Thymus (tissue), 11 donors: Measurements from ENCODE around the gene STAC3. TPM values are rescaled to one million over a fixed set of nuclear protein-coding genes. Genes with fewer than 3 reads are reported as not detected.

Experiments
- DNase-seq, 9 donors: peaks; one replicate each; pipeline ENCODE4 v3.0.0-alpha.2; 2013; ENCODE audit warnings: low spot score in 9 of 9, low read depth in 6 of 9, missing footprints in 1 of 9
- H3K27ac ChIP-seq, 2 donors: one replicate each; pipeline ENCODE4 v1.5.1; 2013; ENCODE audit warnings: control low read depth in 1 of 2, low read depth in 1 of 2, low read length in 1 of 2, mild to moderate bottlenecking in 1 of 2, moderate library complexity in 1 of 2
- H3K27me3 ChIP-seq, 2 donors: one replicate each; pipeline ENCODE4 v1.5.1; 2013; ENCODE audit warnings: low read length in 1 of 2; ENCODE audit not compliant: control insufficient read depth in 2 of 2, insufficient read depth in 1 of 2
- H3K36me3 ChIP-seq, 2 donors: one replicate each; pipeline ENCODE4 v1.5.1; 2013; ENCODE audit warnings: low read length in 1 of 2, mild to moderate bottlenecking in 1 of 2, moderate library complexity in 1 of 2; ENCODE audit not compliant: control insufficient read depth in 2 of 2, insufficient read depth in 2 of 2
- H3K4me1 ChIP-seq, 2 donors: one replicate each; pipeline ENCODE4 v1.5.1; 2013; ENCODE audit warnings: low read length in 2 of 2; ENCODE audit not compliant: control insufficient read depth in 2 of 2, insufficient read depth in 2 of 2
- H3K4me3 ChIP-seq, 2 donors: one replicate each; pipeline ENCODE4 v1.5.1; 2013; ENCODE audit warnings: low read length in 2 of 2, control low read depth in 1 of 2, mild to moderate bottlenecking in 1 of 2
- H3K9me3 ChIP-seq, 2 donors: one replicate each; pipeline ENCODE4 v1.5.1; 2013; ENCODE audit warnings: low read length in 1 of 2, mild to moderate bottlenecking in 1 of 2; ENCODE audit not compliant: control insufficient read depth in 2 of 2, insufficient read depth in 1 of 2
- WGBS: extraction: QIAGEN DNeasy Blood & Tissue Kit; methylation state at CpG from one replicate; pipeline ENCODE4 v1.1.7; 2013; 5-methylcytosine and 5-hydroxymethylcytosine counted together
- polyA plus RNA-seq: library from polyadenylated mRNA; stranded (reverse); fragments of 200-250 nt; gene quantifications from one replicate; pipeline ENCODE4 v1.2.3, GENCODE V29; 2013
- total RNA-seq: library from RNA; stranded (reverse); fragments of 120-200 nt; gene quantifications from one replicate; pipeline ENCODE4 v1.2.4, GENCODE V29; 2013
- donor health status: healthy.

STAC3 gene
- total and polyA plus RNA-seq, 2 donors: 2.1 to 12.3 TPM

DNA sequence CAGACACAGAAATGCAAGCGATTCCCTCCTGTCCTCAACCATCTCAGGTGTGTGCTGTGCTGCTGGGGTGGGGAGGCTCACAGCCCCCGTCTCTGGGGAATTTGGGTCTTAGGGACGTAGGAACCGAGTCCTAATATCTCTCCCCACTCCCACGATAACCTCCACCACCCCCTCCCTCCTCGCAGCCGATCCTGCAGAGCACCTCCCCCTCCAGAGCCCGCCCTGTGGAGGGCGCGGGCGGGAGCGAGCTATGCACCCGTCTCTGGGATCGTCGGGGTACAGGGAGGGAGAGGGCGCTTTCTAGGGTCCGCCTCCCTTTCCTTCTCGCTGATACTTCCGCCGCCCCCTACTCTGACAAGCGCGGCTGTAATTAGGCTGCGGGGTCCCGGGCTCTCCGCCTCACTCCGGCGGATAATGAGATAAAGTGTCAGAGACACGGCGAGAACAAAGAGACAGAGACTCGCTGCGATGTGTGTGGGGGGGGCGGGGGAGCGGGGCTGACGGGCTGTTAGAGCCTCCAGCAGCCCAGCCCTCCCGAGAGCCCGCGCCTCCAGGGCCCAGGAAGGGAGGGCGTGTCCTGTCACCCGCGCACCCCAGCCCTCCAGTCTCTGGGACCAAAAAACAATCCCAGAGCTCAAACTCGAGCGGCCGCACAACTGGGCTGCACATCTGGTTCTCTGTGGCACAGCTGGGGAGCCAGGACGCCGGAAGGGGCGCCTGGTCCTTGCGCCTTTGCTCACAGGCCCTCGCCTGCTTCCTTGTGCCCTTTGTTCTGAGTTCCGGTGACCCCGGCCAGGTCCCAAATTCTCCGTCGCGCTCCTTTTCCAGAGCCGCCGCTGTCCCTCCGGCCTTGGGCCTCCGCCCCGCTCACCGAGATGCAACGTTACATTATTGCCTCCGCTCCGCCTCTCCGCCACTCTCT is 12.8 kb downstream of the STAC3 start:
- peak overlapping the region; percentile 24 to 28 for H3K4me3 ChIP-seq
- no peak overlapping the region for H3K27ac ChIP-seq
- DNase-seq: peak in 1 of 9 donors; percentile 50
- WGBS: 6% methylated on average over 63 of the region's 63 CpGs
- H3K9me3 ChIP-seq: peaks cover 0 to 44% of the 10 kb centered on the region in 2 donors
- peaks cover 33 to 75% of the 10 kb centered on the region in 2 donors for H3K4me1 ChIP-seq
- peaks cover 83 to 89% of the 10 kb centered on the region in 2 donors for H3K27me3 ChIP-seq
- peaks cover 20 to 27% of the 10 kb centered on the region in 2 donors for H3K36me3 ChIP-seq

DNA sequence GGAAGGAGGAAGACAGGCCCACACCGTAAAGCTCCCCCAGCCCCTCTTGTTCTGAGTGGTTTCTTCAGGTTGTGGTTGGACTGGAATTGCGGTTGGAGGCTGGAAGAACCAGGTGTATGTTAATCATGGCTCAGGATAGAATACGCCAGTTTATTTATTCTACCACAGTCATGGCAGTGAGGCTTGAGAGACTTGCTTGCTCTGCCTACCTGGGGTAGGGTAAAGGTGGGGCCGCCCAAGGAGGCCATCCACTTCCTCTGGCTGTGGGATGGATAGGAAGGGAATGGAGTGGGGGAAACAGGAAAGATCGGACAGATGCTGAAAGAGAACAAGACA is 13.4 kb downstream of the STAC3 start:
- DNase-seq: no peak
- H3K27ac ChIP-seq: no peak overlapping the region
- no peak overlapping the region for H3K4me3 ChIP-seq
- H3K27me3 ChIP-seq: peaks cover 77 to 83% of the 10 kb centered on the region in 2 donors
- WGBS: 30% methylated on average over 5 of the region's 5 CpGs
- peaks cover 26 to 33% of the 10 kb centered on the region in 2 donors for H3K36me3 ChIP-seq
- peaks cover 0 to 39% of the 10 kb centered on the region in 2 donors for H3K9me3 ChIP-seq
- peaks cover 27 to 68% of the 10 kb centered on the region in 2 donors for H3K4me1 ChIP-seq

DNA sequence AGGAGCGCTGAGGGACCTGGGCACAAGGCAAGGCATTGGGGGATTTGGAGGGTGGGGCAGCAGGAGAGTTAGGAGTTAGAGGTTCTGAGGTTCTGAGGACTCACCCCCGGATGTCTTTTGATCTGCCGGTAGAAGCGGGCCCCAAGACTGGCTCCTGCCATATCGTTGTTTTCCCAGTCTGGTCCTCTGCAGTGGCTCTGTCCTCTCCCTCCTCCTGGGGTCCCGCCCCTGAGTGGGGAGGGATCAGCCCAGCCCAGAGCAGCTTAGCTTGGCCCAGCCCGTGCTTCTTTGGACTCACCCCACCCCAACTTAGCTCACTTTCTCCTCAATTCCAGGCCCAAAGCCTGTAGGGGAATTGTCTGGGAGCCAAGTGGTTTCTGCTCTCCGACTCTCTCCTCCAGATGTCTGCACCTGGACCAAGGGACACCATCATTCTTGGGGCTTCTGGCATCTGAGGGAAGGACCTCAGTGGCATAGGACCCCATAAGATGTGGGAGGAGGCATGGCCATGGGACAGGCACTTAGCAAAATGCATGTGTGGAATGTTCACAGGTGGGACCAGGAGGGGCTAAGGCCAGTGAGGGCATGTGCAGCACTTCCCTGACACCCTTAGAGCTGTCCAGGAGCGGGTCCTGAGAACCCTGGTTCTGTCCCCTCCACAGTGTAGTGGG is 13.9 kb downstream of the STAC3 start:
- no peak overlapping the region for H3K4me3 ChIP-seq
- peaks cover 31 to 38% of the 10 kb centered on the region in 2 donors for H3K36me3 ChIP-seq
- H3K27me3 ChIP-seq: peaks cover 72 to 78% of the 10 kb centered on the region in 2 donors
- peaks cover 26 to 64% of the 10 kb centered on the region in 2 donors for H3K4me1 ChIP-seq
- WGBS: 28% methylated on average over 9 of the region's 9 CpGs
- peak in 1 of 9 donors; percentile 9 for DNase-seq
- peaks cover 0 to 34% of the 10 kb centered on the region in 2 donors for H3K9me3 ChIP-seq
- no peak overlapping the region for H3K27ac ChIP-seq

DNA sequence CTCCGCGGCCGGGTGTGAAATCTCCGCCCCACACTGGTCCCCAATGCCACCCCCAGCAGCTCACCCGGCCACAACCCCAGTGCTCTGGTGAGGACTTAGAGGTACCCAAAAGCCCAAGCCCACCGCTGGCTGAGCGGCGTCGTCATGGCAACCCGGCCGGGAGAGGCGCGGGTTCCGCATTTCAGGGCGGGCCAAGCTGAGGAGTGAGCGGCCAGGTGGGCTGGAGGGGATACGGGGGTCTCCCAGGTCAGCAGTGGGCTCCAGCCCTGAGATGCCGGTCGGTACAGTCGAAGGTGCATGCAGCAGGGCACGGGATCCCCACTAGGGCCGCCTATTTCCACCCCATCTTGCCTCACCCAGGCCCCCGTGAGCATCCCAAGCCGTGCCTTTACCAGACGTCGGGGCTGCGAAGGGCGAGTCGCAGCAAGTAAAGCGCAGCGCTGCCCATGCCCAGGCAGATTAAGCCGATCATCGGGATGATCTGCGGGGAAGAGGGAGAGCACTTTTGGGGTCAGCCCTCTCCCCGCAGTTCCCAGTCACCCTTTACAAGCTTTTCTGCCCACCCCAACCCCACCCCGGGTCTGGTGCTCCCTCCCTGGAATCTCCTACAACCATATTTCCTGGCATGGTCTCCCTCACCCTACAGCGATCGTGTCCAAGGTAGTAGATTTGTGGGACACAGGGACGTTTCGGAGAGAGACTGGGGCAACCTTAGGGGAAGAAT is 14.6 kb downstream of the STAC3 start:
- Histone ChIP-seq H3K4me3 (no peak overlapping the region), H3K27ac (no peak overlapping the region)
- 14% methylated on average over 40 of the region's 40 CpGs for WGBS

DNA sequence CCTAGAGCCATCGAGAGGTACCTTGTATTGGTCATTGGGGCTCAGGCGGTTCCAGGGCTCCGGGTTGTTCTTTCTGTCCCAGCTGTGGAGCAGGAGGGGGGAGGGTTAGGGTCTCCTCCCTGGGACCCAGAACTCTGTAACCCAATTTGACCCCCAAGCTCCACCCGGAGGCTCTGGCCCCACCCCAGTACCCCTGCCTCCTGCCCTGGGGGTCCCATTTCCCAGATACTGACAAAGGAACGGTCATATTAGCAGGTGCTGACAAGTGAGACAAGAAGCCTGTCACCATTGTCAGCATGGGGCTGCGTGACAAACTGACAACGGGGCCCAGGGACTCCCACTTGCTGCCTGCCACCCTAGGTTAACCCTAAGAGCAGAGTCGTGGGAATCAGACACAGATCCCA is 15.3 kb downstream of the STAC3 start:
- Histone ChIP-seq H3K36me3 (peaks cover 44 to 50% of the 10 kb centered on the region in 2 donors), H3K27ac (no peak overlapping the region), H3K4me1 (peaks cover 28 to 56% of the 10 kb centered on the region in 2 donors), H3K4me3 (no peak overlapping the region), H3K27me3 (peaks cover 58 to 65% of the 10 kb centered on the region in 2 donors), H3K9me3 (peaks cover 0 to 26% of the 10 kb centered on the region in 2 donors)
- DNase-seq: no peak
- WGBS: 66% methylated on average over 8 of the region's 8 CpGs

More for the DNA sequence above, 14.6 kb downstream of the STAC3 start:
- peak in 1 of 9 donors; percentile 12 for DNase-seq
- peaks cover 65 to 71% of the 10 kb centered on the region in 2 donors for H3K27me3 ChIP-seq
- H3K36me3 ChIP-seq: peaks cover 38 to 45% of the 10 kb centered on the region in 2 donors
- peaks cover 0 to 32% of the 10 kb centered on the region in 2 donors for H3K9me3 ChIP-seq
- H3K4me1 ChIP-seq: peaks cover 26 to 59% of the 10 kb centered on the region in 2 donors

DNA sequence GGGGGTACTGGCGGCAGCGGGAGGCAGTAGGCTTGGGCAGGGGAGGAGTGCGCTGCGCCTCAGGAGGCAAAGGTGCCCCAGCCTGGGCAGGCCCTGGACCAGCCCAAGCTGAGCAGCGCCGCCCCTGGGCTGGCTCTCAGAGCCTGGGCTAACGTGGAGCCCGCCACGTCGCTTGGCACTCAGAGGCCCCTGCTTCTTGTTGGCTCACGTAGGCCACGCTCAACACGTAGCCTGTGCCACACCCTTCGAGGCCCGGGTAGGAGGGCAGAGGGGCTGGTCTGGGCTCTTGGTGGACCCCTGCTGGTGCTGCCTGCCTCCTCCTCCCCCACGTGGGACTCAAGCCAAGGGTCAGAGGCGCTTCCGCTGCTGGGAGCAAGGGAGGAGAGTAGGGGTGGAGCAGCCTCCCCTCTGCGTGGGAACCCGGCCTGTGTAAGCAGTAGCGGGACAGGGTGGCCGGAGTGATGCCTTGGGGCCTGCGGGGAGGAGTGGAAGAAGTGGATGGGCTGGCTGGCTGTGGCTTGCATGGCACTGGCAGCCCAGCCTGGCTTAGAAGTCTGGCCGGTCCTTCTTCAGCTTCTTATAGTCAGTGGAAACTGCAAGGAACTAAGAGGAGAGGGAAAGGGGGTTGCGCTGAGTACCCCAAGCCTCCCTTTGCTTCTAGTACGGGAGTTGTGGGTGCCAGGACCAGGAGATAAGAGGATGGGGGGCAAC is 15.8 kb downstream of the STAC3 start:
- H3K4me1 ChIP-seq: peaks cover 31 to 56% of the 10 kb centered on the region in 2 donors
- H3K4me3 ChIP-seq: no peak overlapping the region
- peaks cover 0 to 23% of the 10 kb centered on the region in 2 donors for H3K9me3 ChIP-seq
- 94% methylated on average over 26 of the region's 26 CpGs for WGBS
- H3K27ac ChIP-seq: peak overlapping the region in 1 of 2 donors; percentile 64
- no peak for DNase-seq
- H3K27me3 ChIP-seq: peaks cover 53 to 59% of the 10 kb centered on the region in 2 donors
- peaks cover 44 to 50% of the 10 kb centered on the region in 2 donors for H3K36me3 ChIP-seq

DNA sequence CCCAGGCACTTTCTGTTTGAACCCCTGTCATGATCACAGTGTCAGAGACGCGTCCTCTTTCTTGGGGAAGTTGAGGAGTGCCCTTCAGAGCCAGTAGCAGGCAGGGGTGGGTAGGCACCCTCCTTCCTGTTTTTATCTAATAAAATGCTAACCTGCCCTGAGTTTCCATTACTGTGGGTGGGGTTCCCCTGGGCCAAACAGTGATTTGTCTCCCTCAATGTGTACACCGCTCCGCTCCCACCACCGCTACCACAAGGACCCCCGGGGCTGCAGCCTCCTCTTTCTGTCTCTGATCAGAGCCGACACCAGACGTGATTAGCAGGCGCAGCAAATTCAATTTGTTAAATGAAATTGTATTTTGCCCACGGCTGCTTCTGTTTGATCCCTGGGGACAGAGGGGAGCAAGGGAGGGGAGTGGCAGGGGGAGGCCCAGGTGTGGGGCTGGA is 16.4 kb downstream of the STAC3 start:
- Histone ChIP-seq H3K4me3 (no peak overlapping the region), H3K36me3 (peaks cover 44 to 50% of the 10 kb centered on the region in 2 donors), H3K27me3 (peaks cover 47 to 53% of the 10 kb centered on the region in 2 donors), H3K9me3 (peaks cover 0 to 23% of the 10 kb centered on the region in 2 donors), H3K27ac (peak overlapping the region in 1 of 2 donors; percentile 57), H3K4me1 (peaks cover 27 to 53% of the 10 kb centered on the region in 2 donors)
- 94% methylated on average over 10 of the region's 10 CpGs for WGBS
- peak in 1 of 9 donors; percentile 20 for DNase-seq

DNA sequence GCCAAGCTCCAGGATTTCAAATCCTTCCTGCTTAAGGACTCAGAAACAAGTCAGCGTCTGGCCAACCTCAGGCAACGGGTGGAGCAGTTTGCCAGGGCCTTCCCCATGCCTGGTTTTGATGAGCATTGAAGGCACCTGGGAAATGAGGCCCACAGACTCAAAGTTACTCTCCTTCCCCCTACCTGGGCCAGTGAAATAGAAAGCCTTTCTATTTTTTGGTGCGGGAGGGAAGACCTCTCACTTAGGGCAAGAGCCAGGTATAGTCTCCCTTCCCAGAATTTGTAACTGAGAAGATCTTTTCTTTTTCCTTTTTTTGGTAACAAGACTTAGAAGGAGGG is 16.8 kb downstream of the STAC3 start:
- Histone ChIP-seq H3K4me3 (no peak overlapping the region), H3K36me3 (peaks cover 44 to 50% of the 10 kb centered on the region in 2 donors), H3K27ac (peak overlapping the region in 1 of 2 donors; percentile 57), H3K9me3 (peaks cover 0 to 23% of the 10 kb centered on the region in 2 donors), H3K4me1 (peaks cover 30 to 52% of the 10 kb centered on the region in 2 donors), H3K27me3 (peaks cover 43 to 50% of the 10 kb centered on the region in 2 donors)
- DNase-seq: no peak
- WGBS: 96% methylated on average over 3 of the region's 3 CpGs
